SK-N-SH (cell line): ENCODE measurements around the gene MYL5. TPM values are rescaled to one million over a fixed set of nuclear protein-coding genes. Genes with fewer than 3 reads are reported as not detected.
A peak's percentile ranks its signal among the peaks of the same experiment; 100 is the strongest.

Experiments used
- CTCF ChIA-PET: fragments of 300-600, 350-600 bp; formaldehyde crosslinking; extraction: SDS; loops from one replicate; lab custom pipeline; 2021; lab: Yijun Ruan, JAX
- POLR2A ChIA-PET: fragments of 350-600 bp; sonication (Branson Sonifier 250); formaldehyde crosslinking; extraction: SDS; loops from one replicate; lab custom pipeline; 2020; ENCODE audit warnings: antibody characterized with exemption, inconsistent platforms; lab: Yijun Ruan, JAX
- DNase-seq: peaks from one replicate; pipeline ENCODE4 v3.0.0; 2012
- H2AFZ ChIP-seq: fragments of 200-600 bp; sonication (generic); 2 replicates; pipeline ENCODE4 v1.8.1; 2016; ENCODE audit warnings: antibody characterized with exemption, mild to moderate bottlenecking, low read depth
- H3F3A ChIP-seq: fragments of 200-600 bp; sonication (generic); replicated peaks from 2 replicates; pipeline ENCODE3; 2016; ENCODE audit warnings: antibody characterized with exemption, mild to moderate bottlenecking; ENCODE audit not compliant: insufficient read depth
- H3K27ac ChIP-seq, 2 experiments: fragments of 200-500 bp in 1 of 2; fragments of 200-600 bp in 1 of 2; sonication (Bioruptor generic) in 1 of 2; sonication (generic), shearing (Covaris generic) in 1 of 2; 2 replicates each; pipeline versions ENCODE4 v1.5.1 to v1.6.1; 2014 to 2016; ENCODE audit warnings: low read depth in 2 of 2, inconsistent platforms in 1 of 2, low read length in 1 of 2, mild to moderate bottlenecking in 1 of 2, mixed read lengths in 1 of 2
- H3K27me3 ChIP-seq: fragments of 200-600 bp; sonication (generic), shearing (Covaris generic); 2 replicates; pipeline ENCODE4 v1.6.1; 2016; ENCODE audit warnings: mixed run types; ENCODE audit not compliant: insufficient read depth
- H3K36me3 ChIP-seq, 2 experiments: fragments of 200-500 bp in 1 of 2; fragments of 200-600 bp in 1 of 2; sonication (Bioruptor generic) in 1 of 2; sonication (generic) in 1 of 2; replicated peaks in 1 of 2; 2 replicates each; pipeline versions ENCODE3 to v1.5.1; 2014 to 2016; ENCODE audit warnings: low read length in 1 of 2, mild to moderate bottlenecking in 1 of 2; ENCODE audit not compliant: insufficient read depth in 2 of 2, control insufficient read depth in 1 of 2
- H3K4me1 ChIP-seq, 2 experiments: fragments of 200-500 bp in 1 of 2; fragments of 200-600 bp in 1 of 2; sonication (Bioruptor generic) in 1 of 2; sonication (generic), shearing (Covaris generic) in 1 of 2; 2 replicates each; pipeline versions ENCODE4 v1.5.1 to v1.6.1; 2014 to 2016; ENCODE audit warnings: low read depth in 1 of 2, low read length in 1 of 2, mixed run types in 1 of 2; ENCODE audit not compliant: insufficient read depth in 2 of 2, control insufficient read depth in 1 of 2
- H3K4me2 ChIP-seq: fragments of 200-600 bp; sonication (generic), shearing (Covaris generic); 2 replicates; pipeline ENCODE4 v1.6.1; 2017; ENCODE audit warnings: mixed run types
- H3K4me3 ChIP-seq, 2 experiments: fragments of 200-500 bp in 1 of 2; fragments of 200-600 bp in 1 of 2; sonication (Bioruptor generic) in 1 of 2; sonication (generic), shearing (Covaris generic) in 1 of 2; 2 replicates each; pipeline versions ENCODE4 v1.5.1 to v1.8.1; 2014 to 2016; ENCODE audit warnings: low read depth in 2 of 2, inconsistent platforms in 1 of 2, low read length in 1 of 2, mild to moderate bottlenecking in 1 of 2, mixed read lengths in 1 of 2, moderate library complexity in 1 of 2
- H3K79me2 ChIP-seq: fragments of 200-600 bp; sonication (generic); 2 replicates; pipeline ENCODE4 v1.8.1; 2017; ENCODE audit warnings: mild to moderate bottlenecking; ENCODE audit not compliant: insufficient read depth
- H3K9ac ChIP-seq: fragments of 200-600 bp; sonication (generic); 2 replicates; pipeline ENCODE4 v1.6.1; 2017; ENCODE audit warnings: mixed run types
- H3K9me2 ChIP-seq: fragments of 200-600 bp; sonication (generic); 2 replicates; pipeline ENCODE4 v1.6.1; 2017; ENCODE audit warnings: mixed run types
- H3K9me3 ChIP-seq: fragments of 200-600 bp; sonication (generic); 2 replicates; pipeline ENCODE4 v1.6.1; 2017; ENCODE audit warnings: mixed run types, mild to moderate bottlenecking, moderate library complexity
- H4K20me1 ChIP-seq: fragments of 200-600 bp; sonication (generic); 2 replicates; pipeline ENCODE4 v1.6.1; 2017; ENCODE audit warnings: mild to moderate bottlenecking, mixed run types; ENCODE audit not compliant: insufficient read depth
- CTCF ChIP-seq: fragments of 200-600 bp; sonication (generic); IDR thresholded peaks from 2 replicates; pipeline ENCODE4 v1.6.1; 2017; ENCODE audit warnings: antibody characterized with exemption, mild to moderate bottlenecking, moderate library complexity
- EP300 ChIP-seq, 2 experiments: IDR thresholded peaks; 2 replicates each; pipeline versions ENCODE4 v1.4.0 to v1.6.1; 2012; ENCODE audit warnings: borderline replicate concordance in 1 of 2, low read depth in 1 of 2, low read length in 1 of 2
- FOSL2 ChIP-seq: IDR thresholded peaks from 2 replicates; pipeline ENCODE4 v1.4.0; 2012; ENCODE audit warnings: low read depth, mild to moderate bottlenecking, moderate library complexity, borderline replicate concordance
- NRF1 ChIP-seq: IDR thresholded peaks from 2 replicates; pipeline ENCODE4 v1.6.1; 2012; ENCODE audit warnings: low read depth, mild to moderate bottlenecking, low read length
- PBX3 ChIP-seq: IDR thresholded peaks from 2 replicates; pipeline ENCODE4; 2012
- POLR2AphosphoS5 ChIP-seq: IDR thresholded peaks from 2 replicates; pipeline ENCODE4 v1.6.1; 2012; ENCODE audit warnings: low read depth, low read length
- REST ChIP-seq: IDR thresholded peaks from 2 replicates; pipeline ENCODE4 v1.6.1; 2012; ENCODE audit warnings: mild to moderate bottlenecking, low read depth, low read length, moderate library complexity
- SIN3A ChIP-seq: IDR thresholded peaks from 2 replicates; pipeline ENCODE4 v1.6.1; 2012; ENCODE audit warnings: low read depth, mild to moderate bottlenecking, low read length, moderate library complexity, borderline replicate concordance
- TCF12 ChIP-seq: IDR thresholded peaks from 2 replicates; pipeline ENCODE4 v1.4.0; 2012
- TEAD4 ChIP-seq: IDR thresholded peaks from 2 replicates; pipeline ENCODE4 v1.4.0; 2012; ENCODE audit warnings: mild to moderate bottlenecking, borderline replicate concordance; ENCODE audit not compliant: insufficient read depth
- YY1 ChIP-seq: IDR thresholded peaks from 2 replicates; pipeline ENCODE4 v1.4.0; 2012; ENCODE audit warnings: low read depth, mild to moderate bottlenecking
- ZBTB33 ChIP-seq: IDR thresholded peaks from 2 replicates; pipeline ENCODE4 v1.4.0; 2012; ENCODE audit warnings: low read depth, borderline replicate concordance
- WGBS: methylation state at CpG from one replicate; pipeline ENCODE4 v1.1.6; 2017; ENCODE audit warnings: low lambda C conversion rate; 5-methylcytosine and 5-hydroxymethylcytosine counted together
- polyA plus RNA-seq, 3 experiments: library from polyadenylated mRNA; depleted of rRNA; stranded (reverse); fragments of >200 nt; gene quantifications; 2 replicates each; pipeline ENCODE4 v1.2.3, GENCODE V29; 2012
- TF ChIP-seq, protein P1 (sequence below): IDR thresholded peaks from 2 replicates; pipeline ENCODE4 v1.4.0; 2012; ENCODE audit warnings: low read depth

The MYL5 gene
- polyA plus RNA-seq, 1 of the 3 experiments (the other 2 are of a cell fraction) = 46.9 TPM

- H3F3A ChIP-seq = no peaks in the 10 kb centered on the region
- no peaks in the 10 kb centered on the region for H3K9me3 ChIP-seq
- TF ChIP-seq PBX3 (no peak), POLR2AphosphoS5 (no peak), YY1 (no peak), FOSL2 (no peak), TCF12 (no peak), EP300 (IDR thresholded peaks at IDR 0.05; ENCODE audit: borderline replicate concordance in 1 of 2, low read depth in 1 of 2, low read length in 1 of 2) (no peak), REST (no peak), SIN3A (no peak), CTCF (no peak), ZBTB33 (no peak), TEAD4 (no peak), NRF1 (no peak)
- TF ChIP-seq, protein P1, sequence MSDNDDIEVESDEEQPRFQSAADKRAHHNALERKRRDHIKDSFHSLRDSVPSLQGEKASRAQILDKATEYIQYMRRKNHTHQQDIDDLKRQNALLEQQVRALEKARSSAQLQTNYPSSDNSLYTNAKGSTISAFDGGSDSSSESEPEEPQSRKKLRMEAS = no peak
- no peaks in the 10 kb centered on the region for H3K36me3 ChIP-seq
- H3K9ac ChIP-seq = no peak overlapping the region; the same call in 1 of the 2 replicates
- no peaks in the 10 kb centered on the region for H4K20me1 ChIP-seq
- WGBS = 61% methylated on average over 15 of the region's 20 CpGs
- H3K27ac ChIP-seq = peak overlapping the region in 1 of 2 experiments; percentile 82; a peak in 1 of 4 replicates
- CTCF ChIA-PET = interaction anchor here (1.1 kb wide), 1 partner anchor 8 kb away, joined by 3 read pairs; no protein-coding TSS in a partner anchor
- peak overlapping the region; percentile 61 to 66; a peak in 3 of 4 replicates for H3K4me3 ChIP-seq
- POLR2A ChIA-PET = interaction anchor here (2.4 kb wide), 1 partner anchor 11 kb away, joined by 24 read pairs; the partner anchor contains the start of genes ATP5ME and MYL5
- peak overlapping the region; percentile 70 for H3K4me2 ChIP-seq
- H3K4me1 ChIP-seq = peaks cover 0 to 22% of the 10 kb centered on the region in 2 experiments; a peak in 1 of 4 replicates
- no peak overlapping the region; the same call in 1 of the 2 replicates for H2AFZ ChIP-seq
- H3K79me2 ChIP-seq = no peaks in the 10 kb centered on the region
- H3K9me2 ChIP-seq = no peaks in the 10 kb centered on the region
- H3K27me3 ChIP-seq = no peaks in the 10 kb centered on the region
- DNase-seq = no peak
Observed at GRCh38 chr4:663046-663437, 11.3 kb upstream of the MYL5 start.
